GM21529 (cell line): ENCODE measurements around the gene TRPM2.

Experiments
- ATAC-seq: cut with Tn5 transposase; IDR thresholded peaks from one replicate; pipeline ENCODE4 v1.9.1; 2021; ENCODE audit not compliant: unreplicated experiment

TRPM2 gene

GRCh38 chr21:44370786-44371410 lies 17.5 kb downstream of the TRPM2 start:
- no peak for ATAC-seq

DNA sequence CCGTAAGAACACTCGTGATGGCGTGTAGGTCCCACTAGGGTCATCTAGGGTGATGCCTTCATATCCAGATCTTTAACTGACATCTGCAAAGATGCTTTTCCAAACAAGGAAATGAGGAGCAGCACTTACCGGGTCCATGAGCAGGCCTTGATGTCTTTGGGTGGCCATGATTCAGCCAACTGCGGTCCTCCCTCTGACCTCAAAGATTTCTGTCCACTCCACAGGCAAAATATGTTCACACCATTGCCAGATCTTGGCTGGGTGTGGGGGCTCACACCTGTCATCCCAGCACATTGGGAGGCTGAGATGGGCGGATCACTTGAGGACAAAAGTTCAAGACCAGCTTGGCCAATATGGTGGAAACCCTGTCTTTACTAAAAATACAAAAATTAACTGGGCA lies 18.2 kb downstream of the TRPM2 start:
- no peak for ATAC-seq

- ATAC-seq: no peak
These were observed 19.2 kb downstream of the TRPM2 start for GRCh38 chr21:44372616-44373015.

DNA sequence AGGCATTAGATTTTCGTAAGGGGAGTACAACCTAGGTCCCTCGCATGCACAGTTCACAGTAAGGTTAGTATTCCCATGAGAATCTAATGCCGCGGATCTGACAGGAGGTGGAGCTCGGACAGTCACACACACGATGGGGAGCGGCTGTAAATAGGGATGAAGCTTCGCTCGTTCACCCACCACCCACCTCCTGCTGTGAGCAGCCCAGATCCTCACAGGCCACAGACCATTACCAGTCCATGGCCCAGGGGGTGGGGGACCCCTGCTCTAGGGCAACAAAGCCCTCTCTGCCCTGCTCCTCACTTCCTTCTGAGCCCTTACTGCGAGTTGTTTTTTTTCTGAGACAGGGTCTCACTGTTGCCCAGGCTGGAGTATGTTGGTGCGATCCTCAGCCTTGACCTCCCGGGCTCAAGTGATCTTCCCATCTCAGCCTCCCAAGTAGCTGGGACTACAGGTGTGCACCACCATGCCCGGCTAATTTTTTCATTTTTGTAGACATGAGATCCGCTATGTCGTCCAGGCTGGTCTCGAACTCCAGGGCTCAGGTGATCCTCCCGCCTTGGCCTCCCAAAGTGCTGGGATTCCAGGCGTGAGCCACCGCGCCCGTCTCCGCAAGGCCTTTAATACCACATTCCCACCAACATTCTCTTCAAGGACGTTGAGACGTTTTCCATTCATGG lies 21.3 kb downstream of the TRPM2 start:
- ATAC-seq: no peak

DNA sequence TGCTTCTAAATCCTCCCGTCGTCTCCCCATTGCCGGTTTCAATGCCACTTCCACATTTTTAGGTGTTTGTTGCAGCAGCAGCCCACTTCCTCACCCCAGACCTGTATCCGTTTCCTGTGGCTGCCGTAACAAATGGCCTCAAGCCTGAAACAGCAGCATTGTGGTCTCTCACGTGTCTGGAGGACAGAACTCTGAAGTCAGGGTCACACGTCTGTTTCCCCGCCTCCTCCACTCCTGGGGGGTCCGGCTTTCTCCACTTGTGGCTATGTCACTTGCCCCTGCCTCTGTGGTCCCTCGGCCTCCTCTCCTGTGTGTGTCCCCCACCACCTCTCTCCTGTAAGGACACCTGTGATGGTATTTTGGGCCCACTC lies 21.8 kb downstream of the TRPM2 start:
- no peak for ATAC-seq

DNA sequence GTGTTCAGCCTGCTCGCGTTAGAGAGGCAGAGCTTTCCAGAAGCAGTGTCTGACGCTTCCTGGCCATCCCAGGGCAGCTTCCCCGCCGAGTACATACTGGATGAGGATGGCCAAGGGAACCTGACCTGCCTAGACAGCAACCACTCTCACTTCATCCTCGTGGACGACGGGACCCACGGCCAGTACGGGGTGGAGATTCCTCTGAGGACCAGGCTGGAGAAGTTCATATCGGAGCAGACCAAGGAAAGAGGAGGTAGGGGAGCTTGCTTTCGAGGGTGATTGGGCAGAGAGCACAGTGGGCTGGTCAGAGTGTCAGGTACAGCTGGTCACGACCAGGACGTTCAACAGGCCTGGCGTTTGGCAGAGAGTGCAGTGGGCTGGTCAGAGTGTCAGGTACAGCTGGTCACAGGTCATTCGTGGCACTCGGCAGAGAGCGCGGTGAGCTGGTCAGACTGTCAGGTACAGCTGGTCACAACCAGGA lies 22.4 kb downstream of the TRPM2 start:
- no peak for ATAC-seq

DNA sequence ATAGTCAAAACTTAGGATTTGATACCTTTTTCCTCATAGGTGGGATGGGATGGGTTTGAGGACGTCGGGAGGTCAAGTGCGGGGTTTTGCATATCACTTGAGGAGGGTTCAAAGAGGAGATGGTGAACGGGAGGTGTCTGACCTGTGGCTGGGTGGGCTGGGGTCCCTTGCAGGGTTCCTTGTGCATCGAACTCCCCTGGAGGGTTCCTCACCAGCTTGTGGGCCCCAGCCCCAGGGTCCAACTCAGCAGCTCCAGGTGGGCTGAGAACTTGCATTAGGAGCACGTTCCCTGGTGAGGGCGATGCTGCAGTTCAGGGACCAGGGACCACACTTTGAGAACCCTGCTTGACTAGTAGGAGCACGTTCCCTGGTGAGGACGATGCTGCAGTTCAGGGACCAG lies 23.2 kb downstream of the TRPM2 start:
- no peak for ATAC-seq

- ATAC-seq: no peak
These were observed 23.9 kb downstream of the TRPM2 start for GRCh38 chr21:44377201-44377921.

GRCh38 chr21:44377922-44378645 lies 24.7 kb downstream of the TRPM2 start:
- ATAC-seq: no peak

DNA sequence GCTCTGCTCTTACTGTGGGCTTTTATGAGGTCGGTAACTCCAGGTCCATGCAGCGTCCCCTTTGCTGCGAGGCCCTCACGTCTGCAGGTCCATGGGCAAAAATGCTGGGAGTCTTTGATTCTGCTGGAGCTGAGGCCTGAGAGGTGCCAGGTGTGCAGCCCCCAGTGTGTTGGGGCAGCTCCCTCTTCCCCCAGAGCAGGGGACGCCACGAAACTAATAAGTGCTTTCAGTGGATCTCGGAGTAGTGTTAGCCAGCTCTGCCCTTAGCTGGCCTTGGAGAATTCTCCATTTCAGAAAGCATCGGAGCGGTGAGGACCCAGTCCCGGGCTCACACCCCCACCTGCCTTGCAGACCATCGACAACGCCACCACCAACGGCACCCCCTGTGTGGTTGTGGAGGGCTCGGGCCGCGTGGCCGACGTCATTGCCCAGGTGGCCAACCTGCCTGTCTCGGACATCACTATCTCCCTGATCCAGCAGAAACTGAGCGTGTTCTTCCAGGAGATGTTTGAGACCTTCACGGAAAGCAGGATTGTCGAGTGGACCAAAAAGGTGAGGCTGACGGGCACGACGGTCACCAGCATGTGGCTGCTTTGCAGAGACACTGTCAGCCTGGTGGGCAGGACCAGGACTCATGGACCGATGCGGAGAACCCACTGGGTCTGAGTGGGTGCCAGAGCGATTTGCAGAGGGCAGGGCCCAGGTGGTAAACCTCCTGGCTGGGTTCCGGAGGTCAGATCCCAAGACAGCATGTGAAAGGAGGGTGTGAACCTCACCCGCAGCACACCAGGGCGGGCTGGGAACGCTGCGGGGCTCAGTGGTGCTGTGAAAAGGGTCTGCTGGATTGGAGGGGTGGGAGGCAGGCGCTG lies 25.5 kb downstream of the TRPM2 start:
- no peak for ATAC-seq

DNA sequence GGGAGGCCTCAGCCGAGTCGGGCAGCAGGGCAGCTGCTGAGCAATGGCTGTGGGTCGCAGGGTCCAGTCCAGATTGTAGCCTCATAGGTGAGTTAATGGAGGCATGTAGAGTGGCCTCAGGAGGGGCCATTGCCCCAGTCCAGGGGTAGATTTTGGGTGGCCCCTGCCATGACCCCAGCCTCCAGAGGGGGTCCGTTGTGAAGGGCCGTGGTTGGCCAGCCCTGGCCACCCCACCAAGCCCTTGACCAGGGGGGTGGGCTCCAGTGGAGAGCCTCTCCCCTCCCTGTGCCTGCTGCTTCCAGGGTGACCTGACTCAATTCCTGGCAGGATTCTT lies 26.1 kb downstream of the TRPM2 start:
- no peak for ATAC-seq

DNA sequence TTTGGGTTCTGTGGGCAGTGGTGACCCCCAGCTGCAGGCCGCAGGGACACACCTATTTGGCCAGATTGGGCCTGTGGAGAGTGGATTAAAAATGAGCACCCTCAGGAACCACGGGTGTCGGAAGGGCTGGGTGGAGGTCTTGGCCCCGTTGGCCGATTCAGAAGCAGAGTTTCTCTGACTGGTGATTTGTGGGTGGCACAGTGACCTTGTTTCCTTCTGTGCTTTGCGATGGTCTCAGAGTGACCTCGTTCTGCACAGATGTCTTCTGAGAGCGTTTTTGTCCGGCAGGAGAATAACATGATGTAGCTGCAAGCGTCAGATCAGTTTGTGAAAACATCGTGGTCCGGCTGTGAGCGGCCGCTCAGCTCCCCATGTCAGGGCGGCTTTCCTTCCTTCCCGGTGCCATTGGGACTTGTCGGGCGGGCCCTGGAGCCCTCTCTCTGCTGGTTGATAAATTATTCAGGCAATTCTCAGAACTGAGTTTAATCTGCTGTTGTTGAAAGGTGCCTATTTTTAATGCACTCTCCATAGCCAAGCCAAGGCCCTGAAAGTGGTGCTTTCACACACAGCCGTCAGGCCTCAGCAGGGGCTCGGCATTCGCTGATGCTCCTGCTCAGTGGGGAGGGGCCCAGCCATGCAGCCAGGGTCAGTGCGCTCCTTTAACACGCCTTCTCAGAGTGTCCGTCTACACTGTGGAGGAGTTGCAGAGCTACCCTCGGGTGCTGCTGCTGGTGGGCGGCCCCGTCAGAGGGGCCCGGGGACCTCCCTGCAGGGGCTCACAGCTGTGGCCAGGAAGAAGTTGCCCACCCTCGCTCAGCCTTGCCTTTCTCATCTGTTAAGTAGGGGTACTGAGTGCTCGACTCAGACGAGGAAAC lies 26.8 kb downstream of the TRPM2 start:
- ATAC-seq: no peak

DNA sequence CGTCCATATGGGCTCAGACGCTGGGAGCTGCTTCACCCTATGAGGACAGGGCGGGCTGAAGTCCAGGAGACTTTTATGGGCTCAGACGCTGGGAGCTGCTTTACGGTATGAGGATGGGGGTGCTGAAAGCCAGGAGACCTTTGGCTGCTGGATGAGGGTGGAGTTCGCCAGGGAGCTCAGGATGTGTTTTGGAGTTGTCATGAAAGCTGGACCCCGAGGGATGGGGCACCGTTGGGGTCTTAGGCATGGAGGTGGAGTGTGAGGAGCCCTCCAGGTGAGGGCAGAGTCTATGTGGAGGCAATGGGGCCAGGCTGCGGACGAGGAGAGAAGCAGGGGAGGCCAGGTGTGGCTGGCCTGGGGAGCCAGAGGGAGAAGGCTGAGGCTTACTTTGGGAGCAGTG lies 27.5 kb downstream of the TRPM2 start:
- ATAC-seq: no peak

DNA sequence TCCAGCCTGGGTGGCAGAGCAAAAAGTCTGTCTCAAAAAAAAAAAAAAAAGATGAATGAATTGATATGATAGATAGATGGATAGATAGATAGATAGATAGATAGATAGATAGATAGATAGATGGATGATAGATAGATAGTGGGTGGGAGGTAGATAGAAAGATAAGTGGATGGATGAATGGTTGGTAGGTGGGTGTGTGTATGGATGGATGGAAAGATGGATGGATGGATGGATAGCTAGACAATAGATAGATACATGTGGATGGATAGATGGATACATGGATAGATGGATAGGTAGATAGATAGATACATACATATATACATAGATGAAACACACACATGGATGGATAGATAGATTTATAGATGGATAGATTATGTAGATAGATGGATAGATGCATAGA lies 28.5 kb downstream of the TRPM2 start:
- no peak for ATAC-seq

DNA sequence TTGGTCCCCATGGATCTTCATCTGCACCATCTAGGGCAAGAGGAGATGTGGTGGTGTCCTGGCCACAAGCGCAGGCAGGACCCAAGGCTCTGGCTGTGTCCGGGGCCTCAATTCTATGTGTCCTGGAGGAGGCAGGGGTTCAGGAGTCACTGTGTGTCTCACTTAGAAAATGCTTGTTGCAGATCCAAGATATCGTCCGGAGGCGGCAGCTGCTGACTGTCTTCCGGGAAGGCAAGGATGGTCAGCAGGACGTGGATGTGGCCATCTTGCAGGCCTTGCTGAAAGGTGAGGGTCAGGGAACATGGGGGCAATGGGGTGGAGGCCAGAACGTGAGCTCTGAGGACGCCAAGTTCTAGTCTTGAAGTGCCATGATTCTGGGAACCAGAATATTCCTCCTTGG lies 29.1 kb downstream of the TRPM2 start:
- no peak for ATAC-seq

DNA sequence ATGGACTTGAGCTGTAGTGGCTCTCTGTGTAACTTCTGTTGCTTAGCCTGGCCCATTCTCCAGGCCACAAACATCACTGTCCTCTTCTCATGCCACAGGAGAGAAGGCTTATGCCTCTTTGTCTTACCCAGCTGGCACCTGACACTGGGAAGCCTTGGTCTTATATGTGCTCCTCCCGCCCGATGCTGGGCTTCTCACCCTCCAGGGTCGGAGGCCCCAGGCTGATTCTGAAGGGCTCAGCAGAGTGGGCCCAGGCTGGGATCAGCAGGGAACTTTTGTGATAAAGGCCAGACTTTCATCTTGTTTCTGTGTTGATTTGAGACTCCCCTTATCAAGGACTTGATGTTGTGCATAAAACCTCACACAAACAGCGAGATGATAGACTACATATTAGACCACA lies 29.8 kb downstream of the TRPM2 start:
- ATAC-seq: no peak

- no peak for ATAC-seq
These were observed 31.5 kb downstream of the TRPM2 start for GRCh38 chr21:44384968-44385367.

GRCh38 chr21:44389335-44389734 lies 35.9 kb downstream of the TRPM2 start:
- ATAC-seq: no peak

- ATAC-seq: no peak
These were observed 37.5 kb downstream of the TRPM2 start for GRCh38 chr21:44390886-44391285.
